DND-41 (cell line): Measurements from ENCODE around the gene ZNRF1.

Source experiments
- ATAC-seq: fragments of 200-7000 bp; cut with Tn5 transposase; 3 replicates; pipeline ENCODE4 v1.9.1; 2021; ENCODE audit warnings: low read depth; ENCODE audit not compliant: insufficient read depth
- DNase-seq: peaks from one replicate; pipeline ENCODE4 v3.0.0-alpha.2; 2020
- H2AFZ ChIP-seq: 2 replicates; pipeline ENCODE4 v1.6.0; 2012; ENCODE audit warnings: low read depth, low read length
- H3K27ac ChIP-seq: 2 replicates; pipeline ENCODE4 v1.5.1; 2012; ENCODE audit warnings: low read length, inconsistent platforms
- H3K27me3 ChIP-seq: fragments of 200-600 bp; sonication (generic); 2 replicates; pipeline ENCODE4 v1.6.0; 2012; ENCODE audit warnings: low read length, mild to moderate bottlenecking, inconsistent platforms; ENCODE audit not compliant: insufficient read depth, poor library complexity
- H3K36me3 ChIP-seq: 2 replicates; pipeline ENCODE4 v1.5.1; 2012; ENCODE audit warnings: low read length, inconsistent platforms; ENCODE audit not compliant: insufficient read depth
- H3K4me1 ChIP-seq: 2 replicates; pipeline ENCODE4 v1.5.1; 2012; ENCODE audit warnings: mild to moderate bottlenecking, low read length; ENCODE audit not compliant: insufficient read depth
- H3K4me2 ChIP-seq: 2 replicates; pipeline ENCODE4 v1.6.0; 2012; ENCODE audit warnings: mild to moderate bottlenecking, moderate library complexity, low read length, inconsistent platforms; ENCODE audit not compliant: insufficient read depth
- H3K4me3 ChIP-seq, 2 experiments: fragments of 200-600 bp in 1 of 2; shearing (Covaris generic) in 1 of 2; 2 replicates each; pipeline ENCODE4 v1.5.1; 2012 to 2016; ENCODE audit warnings: inconsistent platforms in 2 of 2, low read length in 2 of 2, mild to moderate bottlenecking in 2 of 2, low read depth in 1 of 2, moderate library complexity in 1 of 2
- H3K79me2 ChIP-seq: 2 replicates; pipeline ENCODE4 v1.6.0; 2012; ENCODE audit warnings: low read length, inconsistent platforms; ENCODE audit not compliant: insufficient read depth
- H3K9ac ChIP-seq: 2 replicates; pipeline ENCODE4 v1.6.0; 2012; ENCODE audit warnings: low read depth, mild to moderate bottlenecking, inconsistent platforms, low read length, moderate library complexity
- H3K9me3 ChIP-seq: 2 replicates; pipeline ENCODE4 v1.5.1; 2012; ENCODE audit warnings: low read length, moderate library complexity, mild to moderate bottlenecking, inconsistent platforms; ENCODE audit not compliant: insufficient read depth, severe bottlenecking
- H4K20me1 ChIP-seq: 2 replicates; pipeline ENCODE4 v1.6.0; 2012; ENCODE audit warnings: low read length; ENCODE audit not compliant: insufficient read depth
- EZH2 ChIP-seq: IDR thresholded peaks from 3 replicates; pipeline ENCODE4 v1.6.1; 2012; ENCODE audit warnings: borderline replicate concordance, low read depth, mild to moderate bottlenecking, moderate library complexity, low read length, inconsistent platforms; ENCODE audit not compliant: severe bottlenecking
- TF ChIP-seq, protein P1 (sequence below): IDR thresholded peaks from 2 replicates; pipeline ENCODE4 v1.5.1; 2012; ENCODE audit warnings: borderline replicate concordance, low read length, moderate library complexity, mild to moderate bottlenecking; ENCODE audit not compliant: poor library complexity, severe bottlenecking; ENCODE audit errors: extremely low read depth

ZNRF1 gene

GRCh38 chr16:75074920-75075687, 76.3 kb downstream of the ZNRF1 start:
- Histone ChIP-seq H3K36me3 (peaks cover 44% of the 10 kb centered on the region), H3K9me3 (no peaks in the 10 kb centered on the region), H3K27me3 (no peaks in the 10 kb centered on the region), H3K9ac (peak overlapping the region; percentile 53), H3K4me2 (peak overlapping the region; percentile 43), H4K20me1 (no peaks in the 10 kb centered on the region), H2AFZ (no peak overlapping the region), H3K4me3 (peak overlapping the region in 1 of 2 experiments; percentile 6; a peak in 1 of 4 replicates), H3K4me1 (peaks cover 99% of the 10 kb centered on the region), H3K27ac (peak overlapping the region; percentile 95), H3K79me2 (peaks cover 92% of the 10 kb centered on the region)
- peak; percentile 98 for DNase-seq
- no peak for TF ChIP-seq EZH2
- TF ChIP-seq, protein P1, sequence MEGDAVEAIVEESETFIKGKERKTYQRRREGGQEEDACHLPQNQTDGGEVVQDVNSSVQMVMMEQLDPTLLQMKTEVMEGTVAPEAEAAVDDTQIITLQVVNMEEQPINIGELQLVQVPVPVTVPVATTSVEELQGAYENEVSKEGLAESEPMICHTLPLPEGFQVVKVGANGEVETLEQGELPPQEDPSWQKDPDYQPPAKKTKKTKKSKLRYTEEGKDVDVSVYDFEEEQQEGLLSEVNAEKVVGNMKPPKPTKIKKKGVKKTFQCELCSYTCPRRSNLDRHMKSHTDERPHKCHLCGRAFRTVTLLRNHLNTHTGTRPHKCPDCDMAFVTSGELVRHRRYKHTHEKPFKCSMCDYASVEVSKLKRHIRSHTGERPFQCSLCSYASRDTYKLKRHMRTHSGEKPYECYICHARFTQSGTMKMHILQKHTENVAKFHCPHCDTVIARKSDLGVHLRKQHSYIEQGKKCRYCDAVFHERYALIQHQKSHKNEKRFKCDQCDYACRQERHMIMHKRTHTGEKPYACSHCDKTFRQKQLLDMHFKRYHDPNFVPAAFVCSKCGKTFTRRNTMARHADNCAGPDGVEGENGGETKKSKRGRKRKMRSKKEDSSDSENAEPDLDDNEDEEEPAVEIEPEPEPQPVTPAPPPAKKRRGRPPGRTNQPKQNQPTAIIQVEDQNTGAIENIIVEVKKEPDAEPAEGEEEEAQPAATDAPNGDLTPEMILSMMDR = peak; percentile 53
- peak; percentile 90 for ATAC-seq

DNA sequence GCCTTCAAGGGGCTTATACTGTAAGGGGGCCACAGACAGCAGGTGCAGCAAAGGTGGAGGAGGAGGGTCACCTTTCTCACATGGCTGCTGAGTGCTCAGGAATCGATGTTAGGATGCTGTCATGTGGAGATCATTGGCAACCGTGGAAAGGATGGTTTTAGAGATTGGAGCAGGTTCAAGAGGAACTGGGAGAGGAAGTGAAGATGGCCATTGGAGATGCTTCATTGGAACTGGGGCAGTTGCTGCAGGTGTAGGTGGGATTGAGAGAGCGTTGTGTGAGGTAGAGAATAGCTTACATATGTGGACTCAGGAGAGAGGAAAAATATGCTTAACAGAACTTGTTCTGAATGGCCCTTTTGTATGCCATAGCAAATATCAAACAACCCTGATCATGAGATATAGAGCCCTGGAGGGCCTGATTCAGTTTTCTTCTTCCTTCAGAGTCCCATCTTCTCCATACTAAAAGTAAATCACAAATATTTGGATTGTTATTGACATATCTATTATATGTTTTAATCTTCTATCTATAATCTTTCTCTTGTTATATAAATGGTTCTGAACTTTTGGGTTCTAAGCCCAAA, 77.0 kb downstream of the ZNRF1 start:
- Histone ChIP-seq H3K27ac (peak overlapping the region; percentile 95), H3K79me2 (peaks cover 92% of the 10 kb centered on the region), H2AFZ (no peak overlapping the region), H3K9ac (peak overlapping the region; percentile 53), H3K9me3 (no peaks in the 10 kb centered on the region), H3K36me3 (peaks cover 46% of the 10 kb centered on the region), H3K27me3 (no peaks in the 10 kb centered on the region), H4K20me1 (no peaks in the 10 kb centered on the region), H3K4me2 (peak overlapping the region; percentile 43), H3K4me1 (peaks cover 99% of the 10 kb centered on the region), H3K4me3 (peak overlapping the region in 1 of 2 experiments; percentile 15; a peak in 1 of 4 replicates)
- DNase-seq (no peak), ATAC-seq (no peak)
- TF ChIP-seq EZH2 = no peak
- TF ChIP-seq, protein P1 = no peak

DNA sequence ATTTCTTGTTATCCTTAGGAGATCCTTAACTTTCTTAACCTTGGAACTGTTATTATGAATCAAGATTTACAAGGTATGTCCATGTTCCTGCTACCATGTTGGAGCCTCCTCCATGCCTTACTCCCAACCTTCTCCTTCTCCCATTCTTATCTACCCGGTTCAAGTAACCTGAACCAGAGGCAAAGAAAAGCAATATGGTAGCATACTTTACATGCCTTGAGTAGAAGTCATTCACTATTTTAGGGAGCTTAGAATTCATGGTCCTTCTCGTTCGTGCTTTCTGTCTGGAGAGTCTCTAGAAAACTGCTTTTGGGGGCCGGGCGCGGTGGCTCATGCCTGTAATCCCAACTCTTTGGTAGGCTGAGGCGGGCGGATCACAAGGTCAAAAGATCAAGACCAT, 80.1 kb downstream of the ZNRF1 start:
- Histone ChIP-seq H3K9ac (no peak overlapping the region), H4K20me1 (no peaks in the 10 kb centered on the region; the same call in 1 of the 2 replicates), H3K4me2 (no peak overlapping the region; the same call in 1 of the 2 replicates), H3K36me3 (peaks cover 52% of the 10 kb centered on the region), H3K27ac (peak overlapping the region; percentile 63), H3K4me1 (peaks cover 99% of the 10 kb centered on the region), H3K4me3 (no peak overlapping the region), H3K27me3 (no peaks in the 10 kb centered on the region), H3K9me3 (no peaks in the 10 kb centered on the region), H2AFZ (no peak overlapping the region), H3K79me2 (peaks cover 91% of the 10 kb centered on the region)
- no peak for ATAC-seq
- TF ChIP-seq EZH2 = no peak
- TF ChIP-seq, protein P1 = no peak
- DNase-seq = no peak
